Left ventricle myocardium inferior (tissue), 1 donor: ENCODE results near the gene VTI1A. TPM values are rescaled to one million over a fixed set of nuclear protein-coding genes. Genes with fewer than 3 reads are reported as not detected.

Experiments used
- DNase-seq: peaks from one replicate; pipeline ENCODE4 v3.0.0-alpha.2; 2020
- H3K27ac ChIP-seq: fragments of 200-600 bp; replicated peaks from 2 replicates; pipeline ENCODE4 v1.8.0; 2021
- H3K27me3 ChIP-seq: fragments of 200-600 bp; 2 replicates; pipeline ENCODE4 v1.8.0; 2021; ENCODE audit warnings: low read depth
- H3K36me3 ChIP-seq: fragments of 200-600 bp; 2 replicates; pipeline ENCODE4 v1.8.0; 2021
- H3K4me1 ChIP-seq: fragments of 200-600 bp; 2 replicates; pipeline ENCODE4 v1.8.0; 2021
- H3K4me3 ChIP-seq: fragments of 200-600 bp; 2 replicates; pipeline ENCODE4 v1.8.0; 2021; ENCODE audit warnings: mild to moderate bottlenecking, moderate library complexity
- H3K9me3 ChIP-seq: fragments of 200-600 bp; replicated peaks from 2 replicates; pipeline ENCODE4 v1.8.0; 2021
- intact Hi-C: fragments of 100-400 bp; cut with micrococcal nuclease; formaldehyde crosslinking; loops from one replicate; pipeline ENCODE4 v1.11.0; 2022
- total RNA-seq: library from RNA; stranded (reverse); fragmentation: NEBNext Ultra II Directional; extraction: Animal tissue kit (Norgen Biotek cat#: 25700); gene quantifications from one replicate; pipeline ENCODE4 v1.2.1, GENCODE V29; 2021
- TF ChIP-seq, protein P1 (sequence below): fragments of 200-600 bp; IDR thresholded peaks from 2 replicates; pipeline ENCODE4 v1.8.0; 2021; ENCODE audit warnings: antibody characterized with exemption, mild to moderate bottlenecking, borderline replicate concordance
- donor health status: DM: no; HTN: yes; CAD: no; lungs with severe emphysema.

The VTI1A gene
- total RNA-seq, 1 donor from 2014 or later = 20.5 TPM

DNA sequence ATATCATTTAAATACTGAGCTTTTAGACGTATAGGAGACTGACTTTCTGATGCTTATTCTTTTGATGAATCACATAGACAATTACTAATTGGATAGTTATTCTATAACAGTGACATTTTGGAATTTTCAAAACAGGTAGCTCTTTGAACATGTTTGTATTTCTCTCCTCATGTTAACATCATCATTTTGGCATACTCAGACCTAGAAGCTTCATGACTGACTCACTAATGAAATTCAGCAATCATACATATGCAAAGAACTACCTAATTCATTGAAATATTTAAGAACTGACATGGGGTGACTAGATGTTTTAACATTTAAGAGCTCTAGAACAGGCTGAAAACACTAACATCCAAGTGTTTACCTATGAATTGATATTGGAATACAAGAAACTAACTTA, 192.3 kb downstream of the VTI1A start:
- Histone ChIP-seq H3K27me3 (no peaks in the 10 kb centered on the region), H3K36me3 (no peaks in the 10 kb centered on the region), H3K4me1 (no peaks in the 10 kb centered on the region), H3K27ac (no peak overlapping the region), H3K9me3 (no peaks in the 10 kb centered on the region), H3K4me3 (no peak overlapping the region)
- DNase-seq = no peak
- intact Hi-C loops = no loop called here
- TF ChIP-seq, protein P1, sequence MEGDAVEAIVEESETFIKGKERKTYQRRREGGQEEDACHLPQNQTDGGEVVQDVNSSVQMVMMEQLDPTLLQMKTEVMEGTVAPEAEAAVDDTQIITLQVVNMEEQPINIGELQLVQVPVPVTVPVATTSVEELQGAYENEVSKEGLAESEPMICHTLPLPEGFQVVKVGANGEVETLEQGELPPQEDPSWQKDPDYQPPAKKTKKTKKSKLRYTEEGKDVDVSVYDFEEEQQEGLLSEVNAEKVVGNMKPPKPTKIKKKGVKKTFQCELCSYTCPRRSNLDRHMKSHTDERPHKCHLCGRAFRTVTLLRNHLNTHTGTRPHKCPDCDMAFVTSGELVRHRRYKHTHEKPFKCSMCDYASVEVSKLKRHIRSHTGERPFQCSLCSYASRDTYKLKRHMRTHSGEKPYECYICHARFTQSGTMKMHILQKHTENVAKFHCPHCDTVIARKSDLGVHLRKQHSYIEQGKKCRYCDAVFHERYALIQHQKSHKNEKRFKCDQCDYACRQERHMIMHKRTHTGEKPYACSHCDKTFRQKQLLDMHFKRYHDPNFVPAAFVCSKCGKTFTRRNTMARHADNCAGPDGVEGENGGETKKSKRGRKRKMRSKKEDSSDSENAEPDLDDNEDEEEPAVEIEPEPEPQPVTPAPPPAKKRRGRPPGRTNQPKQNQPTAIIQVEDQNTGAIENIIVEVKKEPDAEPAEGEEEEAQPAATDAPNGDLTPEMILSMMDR = no peak

DNA sequence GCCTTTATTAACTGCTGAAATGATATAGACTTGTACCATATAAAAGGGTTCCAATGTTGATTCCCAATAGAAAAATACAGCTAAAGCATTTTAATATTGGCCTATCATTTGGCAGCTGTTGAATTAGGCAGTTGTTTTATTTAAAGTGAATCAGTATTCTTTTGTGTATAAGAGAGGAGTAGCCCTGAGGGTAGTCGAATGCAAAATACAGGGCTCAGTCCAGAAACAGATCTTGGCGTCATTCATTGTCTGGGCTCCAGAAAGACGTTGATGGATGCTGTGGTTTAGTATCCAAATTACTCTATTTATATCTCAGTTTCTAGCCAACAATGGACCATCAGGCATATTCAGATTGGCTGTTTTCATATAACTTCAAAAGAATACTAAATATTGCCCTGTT, 193.6 kb downstream of the VTI1A start:
- no peaks in the 10 kb centered on the region for H3K27me3 ChIP-seq
- intact Hi-C loops = no loop called here
- H3K4me3 ChIP-seq = no peak overlapping the region
- TF ChIP-seq, protein P1 = no peak
- H3K27ac ChIP-seq = no peak overlapping the region
- DNase-seq = no peak
- H3K9me3 ChIP-seq = no peaks in the 10 kb centered on the region
- H3K36me3 ChIP-seq = no peaks in the 10 kb centered on the region
- H3K4me1 ChIP-seq = no peaks in the 10 kb centered on the region

DNA sequence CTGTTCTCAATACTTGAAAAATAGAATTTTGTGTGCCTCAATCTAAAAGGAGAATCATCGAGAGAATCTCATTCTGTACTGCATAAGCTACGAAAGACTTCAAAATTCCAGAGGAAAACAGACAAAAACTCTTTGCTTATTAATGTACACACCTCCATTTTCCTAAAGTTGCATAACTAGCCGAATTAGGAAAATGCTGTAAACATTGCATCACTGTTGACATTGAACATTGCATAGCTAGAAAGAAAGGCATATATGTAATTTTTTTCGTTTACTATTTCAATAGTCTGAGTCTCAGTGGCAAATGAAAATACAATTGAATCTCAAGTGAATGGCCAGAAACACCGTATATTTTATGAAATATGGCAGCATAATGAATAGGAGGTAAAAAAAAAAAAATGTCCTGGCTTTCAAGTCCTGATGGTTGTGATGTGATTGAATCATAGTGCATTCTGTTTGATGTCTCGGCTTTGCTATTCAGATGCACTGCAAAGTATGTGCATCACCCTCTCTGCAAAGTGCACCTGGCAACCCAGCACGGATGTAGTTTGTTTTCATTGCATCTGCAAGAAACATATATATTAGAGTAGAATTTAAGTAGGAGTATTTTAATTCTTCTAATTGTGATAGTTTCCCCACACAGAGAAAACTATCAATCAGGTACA, 196.7 kb downstream of the VTI1A start:
- Histone ChIP-seq H3K4me3 (no peak overlapping the region), H3K27me3 (no peaks in the 10 kb centered on the region), H3K9me3 (no peaks in the 10 kb centered on the region), H3K36me3 (no peaks in the 10 kb centered on the region), H3K27ac (no peak overlapping the region), H3K4me1 (no peaks in the 10 kb centered on the region)
- intact Hi-C loops = no loop called here
- DNase-seq = no peak
- TF ChIP-seq, protein P1 = no peak

DNA sequence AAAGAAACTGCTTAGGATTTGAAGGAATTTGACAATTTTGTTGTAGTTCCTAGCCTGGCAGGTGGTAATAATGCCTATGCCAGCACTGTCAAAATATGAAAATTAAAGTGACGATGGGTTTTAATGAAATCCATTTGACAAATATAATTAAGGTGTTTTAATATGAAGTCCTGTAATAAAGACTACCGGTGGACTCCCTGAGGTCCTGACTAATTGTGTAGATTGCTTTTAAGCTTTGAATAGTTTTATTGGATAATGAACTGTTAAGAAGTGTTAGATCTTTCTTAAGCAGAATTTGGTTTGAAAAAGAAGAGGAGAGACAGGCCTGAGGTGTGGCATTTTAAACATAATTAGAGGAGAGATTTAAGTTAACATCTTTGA, 197.2 kb downstream of the VTI1A start:
- TF ChIP-seq, protein P1 = no peak
- DNase-seq = no peak
- no peaks in the 10 kb centered on the region for H3K9me3 ChIP-seq
- no peaks in the 10 kb centered on the region for H3K27me3 ChIP-seq
- no peak overlapping the region for H3K27ac ChIP-seq
- no peaks in the 10 kb centered on the region for H3K4me1 ChIP-seq
- intact Hi-C loops = no loop called here
- no peaks in the 10 kb centered on the region for H3K36me3 ChIP-seq
- no peak overlapping the region for H3K4me3 ChIP-seq

DNA sequence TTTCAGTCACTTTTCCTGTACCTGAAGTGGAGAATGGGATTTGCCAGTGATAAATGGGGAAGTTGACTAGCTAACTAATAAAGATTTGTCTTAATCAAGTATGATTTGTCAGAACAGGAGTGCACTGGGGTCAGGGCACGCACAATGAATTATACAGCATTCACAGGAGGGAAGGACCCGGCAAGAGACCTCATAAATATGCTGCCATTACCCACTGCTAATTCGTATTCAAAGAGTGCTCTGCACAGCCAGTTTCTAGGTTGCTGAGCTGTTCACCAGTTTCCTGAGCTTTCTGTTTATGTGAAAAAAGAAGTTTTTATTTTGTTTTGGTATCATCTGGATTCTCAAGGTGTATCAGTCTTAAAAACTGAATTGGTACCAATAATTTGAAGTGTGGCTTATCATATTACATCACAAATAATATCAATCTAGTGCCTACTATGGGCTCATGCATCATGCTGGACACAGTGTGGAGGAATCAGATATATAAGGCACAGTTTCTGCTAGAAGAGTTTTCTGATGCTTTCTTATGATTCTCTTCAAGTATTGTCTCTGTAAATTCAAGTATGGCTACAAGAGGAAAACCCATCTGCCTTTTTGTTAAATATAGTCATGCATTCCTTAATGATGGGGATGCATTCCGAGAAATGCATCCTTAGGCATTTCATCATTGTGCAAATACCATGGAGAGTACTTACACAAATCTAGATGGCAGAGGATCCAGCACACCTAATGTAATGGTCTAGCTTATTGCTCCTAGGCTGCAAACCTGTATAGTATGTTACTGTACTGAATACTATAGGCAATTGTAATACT, 202.2 kb downstream of the VTI1A start:
- no peak overlapping the region for H3K4me3 ChIP-seq
- intact Hi-C loops = no loop called here
- TF ChIP-seq, protein P1 = no peak
- no peaks in the 10 kb centered on the region for H3K9me3 ChIP-seq
- no peak overlapping the region for H3K27ac ChIP-seq
- H3K27me3 ChIP-seq = no peaks in the 10 kb centered on the region
- no peaks in the 10 kb centered on the region for H3K4me1 ChIP-seq
- no peaks in the 10 kb centered on the region for H3K36me3 ChIP-seq
- no peak for DNase-seq
